Stimulated activated CD8-positive, alpha-beta memory T cell treated with anti-CD3 and anti-CD28 coated beads, Interleukin-4, amount 100 ng/mL, for 1 hour (primary cell): ENCODE results near the gene NCKAP5L.
A peak's percentile ranks its signal among the peaks of the same experiment; 100 is the strongest.
"Not testable (repeated sequence)": the region's sequence is repeated elsewhere in the genome, so short reads cannot be mapped to it uniquely, and the experiment has no call there.

ENCODE experiments used
- DNase-seq, 2 donors: peaks; one replicate each; pipeline ENCODE4 v3.0.0-alpha.2; 2020; ENCODE audit warnings: low read depth in 2 of 2, low spot score in 1 of 2

Gene NCKAP5L, protein sequence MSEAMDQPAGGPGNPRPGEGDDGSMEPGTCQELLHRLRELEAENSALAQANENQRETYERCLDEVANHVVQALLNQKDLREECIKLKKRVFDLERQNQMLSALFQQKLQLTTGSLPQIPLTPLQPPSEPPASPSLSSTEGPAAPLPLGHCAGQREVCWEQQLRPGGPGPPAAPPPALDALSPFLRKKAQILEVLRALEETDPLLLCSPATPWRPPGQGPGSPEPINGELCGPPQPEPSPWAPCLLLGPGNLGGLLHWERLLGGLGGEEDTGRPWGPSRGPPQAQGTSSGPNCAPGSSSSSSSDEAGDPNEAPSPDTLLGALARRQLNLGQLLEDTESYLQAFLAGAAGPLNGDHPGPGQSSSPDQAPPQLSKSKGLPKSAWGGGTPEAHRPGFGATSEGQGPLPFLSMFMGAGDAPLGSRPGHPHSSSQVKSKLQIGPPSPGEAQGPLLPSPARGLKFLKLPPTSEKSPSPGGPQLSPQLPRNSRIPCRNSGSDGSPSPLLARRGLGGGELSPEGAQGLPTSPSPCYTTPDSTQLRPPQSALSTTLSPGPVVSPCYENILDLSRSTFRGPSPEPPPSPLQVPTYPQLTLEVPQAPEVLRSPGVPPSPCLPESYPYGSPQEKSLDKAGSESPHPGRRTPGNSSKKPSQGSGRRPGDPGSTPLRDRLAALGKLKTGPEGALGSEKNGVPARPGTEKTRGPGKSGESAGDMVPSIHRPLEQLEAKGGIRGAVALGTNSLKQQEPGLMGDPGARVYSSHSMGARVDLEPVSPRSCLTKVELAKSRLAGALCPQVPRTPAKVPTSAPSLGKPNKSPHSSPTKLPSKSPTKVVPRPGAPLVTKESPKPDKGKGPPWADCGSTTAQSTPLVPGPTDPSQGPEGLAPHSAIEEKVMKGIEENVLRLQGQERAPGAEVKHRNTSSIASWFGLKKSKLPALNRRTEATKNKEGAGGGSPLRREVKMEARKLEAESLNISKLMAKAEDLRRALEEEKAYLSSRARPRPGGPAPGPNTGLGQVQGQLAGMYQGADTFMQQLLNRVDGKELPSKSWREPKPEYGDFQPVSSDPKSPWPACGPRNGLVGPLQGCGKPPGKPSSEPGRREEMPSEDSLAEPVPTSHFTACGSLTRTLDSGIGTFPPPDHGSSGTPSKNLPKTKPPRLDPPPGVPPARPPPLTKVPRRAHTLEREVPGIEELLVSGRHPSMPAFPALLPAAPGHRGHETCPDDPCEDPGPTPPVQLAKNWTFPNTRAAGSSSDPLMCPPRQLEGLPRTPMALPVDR (N-terminal part only)

DNA sequence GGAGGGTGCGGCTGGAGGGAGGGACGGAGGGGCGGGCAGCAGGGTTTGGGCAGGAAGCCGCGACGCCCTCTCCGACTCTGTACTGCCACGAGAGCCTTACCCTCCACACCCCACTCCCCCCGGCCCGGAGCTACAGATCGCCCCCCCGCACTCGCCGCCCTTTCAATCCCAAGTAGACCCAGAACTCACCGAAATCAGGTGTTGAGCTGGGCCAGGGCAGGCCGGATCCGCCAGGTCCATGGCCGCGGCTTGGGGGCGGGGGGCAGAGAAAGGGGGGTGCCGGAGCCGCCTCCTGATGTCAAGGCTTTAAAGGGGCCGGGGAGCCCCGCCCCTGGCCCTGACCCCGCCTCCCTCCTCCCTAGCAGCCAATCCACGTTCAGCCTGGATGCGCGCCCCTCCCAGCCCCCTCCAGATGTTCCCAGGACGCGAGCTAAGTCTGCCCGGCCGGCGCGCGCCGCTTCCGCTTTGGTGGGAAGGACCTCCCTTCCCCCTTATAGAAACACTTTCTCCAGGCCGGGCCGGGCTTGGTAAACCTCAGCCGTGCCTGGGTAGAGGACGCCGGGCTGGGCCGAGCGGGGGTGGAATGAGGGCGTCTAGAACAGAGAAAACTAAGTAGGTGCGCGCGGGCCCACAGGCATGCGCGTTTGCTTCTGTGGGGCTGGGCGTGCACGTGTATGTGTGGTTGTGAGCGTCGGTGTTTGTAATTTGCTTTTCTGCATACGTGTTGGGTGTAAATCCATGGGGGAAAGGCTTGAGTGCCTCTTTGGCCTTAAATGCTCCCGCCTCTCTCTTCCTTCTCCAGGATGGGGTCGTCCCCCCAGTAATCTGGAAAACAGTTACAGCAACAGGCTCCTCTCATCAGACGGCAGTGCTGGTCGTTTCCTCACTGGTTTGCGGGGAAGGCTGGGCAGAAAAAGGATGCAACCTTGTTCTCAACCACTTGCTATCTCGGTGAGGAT, at the start of gene NCKAP5L:
Gene NCKAP5L (minus strand): TSS at position 281 of the 959 bp plus-strand sequence. CDS start 24,369 bp downstream, outside the sequence.
- DNase-seq, result peak; percentile 85 to 89

DNA sequence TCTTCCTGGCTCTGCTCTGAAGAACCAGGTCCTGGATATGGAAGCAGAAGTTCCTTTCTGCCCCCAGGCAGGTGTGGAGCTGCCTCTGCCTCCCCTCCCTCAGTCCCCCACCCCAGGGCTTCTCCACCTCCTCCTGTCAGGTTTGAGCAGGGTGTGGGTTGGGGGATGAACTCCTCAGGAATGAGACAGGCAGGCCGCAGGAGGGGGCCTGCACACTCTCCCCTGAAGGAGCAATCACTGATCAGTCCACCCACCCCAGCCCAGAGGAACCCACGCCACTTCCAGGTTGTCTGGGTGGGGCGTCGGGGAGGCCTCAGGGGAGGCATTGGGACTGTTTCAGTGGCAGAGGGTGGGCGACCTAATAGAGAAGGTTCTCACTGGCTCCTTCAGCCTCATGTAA, 48.9 kb upstream of the NCKAP5L start:
- DNase-seq, result no peak

DNA sequence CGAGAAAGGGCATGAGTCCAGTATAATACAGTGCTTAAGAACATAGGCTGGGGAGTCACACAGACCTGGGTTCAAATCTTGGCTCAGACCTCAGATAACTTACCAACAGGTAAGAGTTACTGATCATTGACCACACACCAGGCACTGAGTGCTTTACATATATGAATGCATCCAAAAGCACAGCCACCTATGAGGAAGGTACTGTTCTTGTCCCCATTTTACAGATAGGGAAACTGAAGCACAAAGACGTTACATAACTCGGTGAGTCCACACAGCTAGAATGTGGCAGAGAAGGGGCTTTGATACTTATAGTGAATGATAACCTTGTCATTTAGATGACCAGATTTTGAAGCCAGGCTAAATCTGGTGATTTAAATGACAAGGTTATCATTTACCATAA, 47.9 kb upstream of the NCKAP5L start:
- DNase-seq, result no peak

DNA sequence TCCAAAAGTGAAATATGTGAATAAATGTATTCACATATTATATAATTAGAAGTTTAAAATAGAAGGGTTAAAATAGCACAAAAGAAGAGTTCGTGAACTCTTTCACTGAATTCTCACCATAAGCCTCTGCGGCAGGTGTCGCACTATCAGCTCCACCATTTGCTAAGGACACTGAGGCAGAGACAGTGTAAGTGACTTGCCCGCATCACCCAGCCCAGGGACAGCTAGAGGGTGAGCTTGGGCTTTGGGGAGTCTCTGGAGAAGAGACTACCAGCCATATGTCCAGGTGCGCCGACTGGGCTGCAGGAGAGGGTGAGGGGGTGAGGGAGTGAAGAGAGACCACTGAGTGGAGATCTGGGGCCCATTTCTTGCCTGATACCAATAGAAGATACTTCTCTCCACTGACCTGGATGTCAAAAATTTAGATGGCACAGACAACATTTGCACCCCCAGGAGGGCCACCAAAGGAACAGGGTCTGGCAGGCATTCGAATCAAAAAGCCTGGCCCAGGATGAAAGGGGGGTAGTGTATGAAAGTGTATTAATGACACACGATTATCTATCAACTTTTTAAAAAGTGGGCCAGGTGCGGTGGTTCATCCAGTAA, 47.0 kb upstream of the NCKAP5L start:
- no peak for DNase-seq

DNA sequence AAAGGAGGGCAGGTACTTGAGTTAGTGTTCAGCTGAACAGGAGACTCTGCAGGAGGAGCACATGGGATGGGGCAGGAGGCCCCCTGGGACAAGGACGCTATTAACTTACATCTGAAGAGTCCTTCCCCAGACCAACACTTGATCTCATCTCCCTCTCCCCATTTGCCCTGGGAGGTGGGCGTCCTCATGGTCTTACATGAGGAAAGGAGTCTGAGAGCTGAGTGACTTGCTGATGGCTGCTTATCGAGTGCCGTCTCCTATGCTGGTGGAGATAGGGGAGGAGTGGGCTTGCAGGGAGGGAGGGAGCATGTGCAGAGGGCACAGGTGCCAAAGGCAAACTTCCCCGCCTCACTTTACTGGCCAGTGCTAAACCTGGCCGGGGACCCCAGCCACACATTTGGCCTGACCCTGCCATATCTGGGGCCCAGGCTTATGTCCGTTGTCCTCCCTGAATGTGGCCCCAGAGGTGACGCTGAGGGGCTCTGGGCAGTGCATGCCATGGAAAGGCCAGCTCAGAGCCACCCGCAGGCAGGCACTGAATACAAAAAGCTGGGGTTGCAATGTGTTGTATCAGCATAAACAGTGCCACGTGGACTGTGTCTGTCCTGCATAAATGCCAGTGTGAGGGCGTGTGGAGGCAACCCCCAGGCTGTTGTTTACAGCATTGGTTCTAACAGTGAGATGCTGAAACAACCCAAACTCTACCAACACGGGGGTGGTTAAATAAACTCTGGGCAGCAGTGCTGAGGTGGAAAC, 46.1 kb upstream of the NCKAP5L start:
- no peak for DNase-seq

DNA sequence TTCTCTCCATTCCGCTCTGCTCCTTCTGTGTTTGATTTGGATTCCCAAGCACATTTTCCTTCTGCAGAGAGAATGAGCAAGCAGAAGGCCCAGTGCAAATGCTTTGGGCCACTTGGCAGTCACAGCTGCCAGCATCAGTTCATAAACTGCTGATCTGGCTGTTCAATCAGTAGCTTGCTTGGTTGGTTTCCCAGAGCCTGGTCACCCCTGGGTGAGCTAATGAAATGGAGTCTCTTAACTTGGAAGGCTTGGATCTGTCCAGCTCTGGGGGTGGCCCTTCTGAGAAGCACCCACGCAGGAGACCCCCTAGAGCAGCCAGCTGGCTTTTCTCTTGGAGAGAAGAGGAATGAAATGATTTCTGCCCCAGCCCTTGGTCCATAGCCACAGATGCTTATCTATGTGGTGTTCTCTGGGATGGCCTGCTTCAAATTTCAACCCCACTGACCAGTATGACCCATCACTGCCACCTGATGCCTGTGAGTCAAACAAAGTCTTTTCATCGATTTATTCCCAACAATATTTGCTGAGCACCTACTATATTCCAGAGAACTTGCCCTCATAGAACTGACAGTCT, 45.2 kb upstream of the NCKAP5L start:
- DNase-seq, result no peak

DNA sequence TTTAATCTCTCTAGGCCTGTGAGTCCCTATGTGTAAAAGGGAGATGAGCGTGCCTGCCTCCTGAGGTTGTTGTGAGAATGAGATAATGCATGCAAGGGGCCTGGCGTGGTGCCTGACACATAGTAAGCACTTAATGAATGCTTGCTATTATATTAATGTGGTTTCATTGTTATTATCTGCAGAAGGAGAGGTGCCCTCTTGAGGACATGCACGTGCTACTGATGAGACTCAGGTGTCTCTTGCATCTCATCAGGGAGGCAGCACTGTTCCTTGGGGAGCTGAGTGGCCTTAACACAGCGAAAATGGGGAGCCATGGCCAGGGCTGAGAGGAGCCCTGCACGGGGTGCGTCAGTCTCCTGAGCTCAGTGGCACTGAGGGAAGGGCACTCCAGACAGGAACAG, 44.6 kb upstream of the NCKAP5L start:
- DNase-seq, result no peak

DNA sequence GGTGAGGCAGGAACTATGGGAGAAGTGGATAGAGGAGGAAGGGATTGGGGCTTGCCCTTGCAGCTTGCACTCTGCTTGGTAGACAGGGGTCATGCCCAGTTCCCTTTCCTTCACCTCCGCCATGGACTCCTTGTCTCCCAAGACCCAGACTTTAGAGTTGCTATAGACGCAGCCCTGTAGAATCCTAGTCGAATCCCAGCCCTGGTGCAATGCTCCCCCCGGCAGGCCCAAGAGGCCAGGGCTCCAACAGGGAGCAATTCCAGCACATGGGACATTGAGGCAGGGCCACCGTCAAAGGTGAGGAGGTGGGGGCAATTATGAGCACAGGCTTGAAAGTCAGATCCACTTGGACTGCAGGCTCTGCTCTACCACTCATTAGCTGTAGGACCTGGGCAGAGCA, 44.2 kb upstream of the NCKAP5L start:
- DNase-seq, result no peak

DNA sequence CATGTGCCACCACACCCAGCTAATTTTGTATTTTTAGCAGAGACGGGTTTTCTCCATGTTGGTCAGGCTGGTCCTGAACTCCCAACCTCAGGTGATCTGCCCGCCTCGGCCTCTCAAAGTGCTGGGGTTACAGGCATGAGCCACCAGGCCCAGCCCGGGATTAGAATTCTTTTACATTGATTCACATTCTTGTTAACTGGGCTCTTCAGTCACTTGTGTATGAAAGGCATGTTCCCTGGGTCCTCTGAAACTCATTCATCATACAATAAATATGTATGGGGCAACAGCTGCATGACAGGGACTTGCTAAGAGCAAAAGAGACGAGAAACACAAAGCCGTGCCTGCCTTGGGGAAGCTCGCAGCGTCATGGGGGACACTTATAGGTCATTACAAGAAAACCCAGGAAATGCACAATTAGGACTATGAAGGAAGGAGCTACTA, 43.6 kb upstream of the NCKAP5L start:
- not testable (repeated sequence) for DNase-seq

DNA sequence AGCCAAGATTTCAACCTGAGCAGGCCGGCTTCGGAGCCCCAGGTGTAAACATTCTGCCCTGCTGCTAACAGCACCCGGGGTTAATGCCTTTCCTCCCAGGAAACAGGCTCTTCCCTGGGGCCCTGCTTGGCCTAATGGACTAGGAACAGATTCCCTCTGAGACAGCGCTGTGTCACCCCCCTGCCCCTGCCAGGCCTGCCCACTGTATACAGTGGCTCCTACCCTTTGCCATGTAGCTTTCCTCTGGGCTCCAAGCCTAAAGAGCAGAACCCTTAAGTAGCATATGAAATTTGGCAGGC, 43.0 kb upstream of the NCKAP5L start:
- DNase-seq, result no peak

DNA sequence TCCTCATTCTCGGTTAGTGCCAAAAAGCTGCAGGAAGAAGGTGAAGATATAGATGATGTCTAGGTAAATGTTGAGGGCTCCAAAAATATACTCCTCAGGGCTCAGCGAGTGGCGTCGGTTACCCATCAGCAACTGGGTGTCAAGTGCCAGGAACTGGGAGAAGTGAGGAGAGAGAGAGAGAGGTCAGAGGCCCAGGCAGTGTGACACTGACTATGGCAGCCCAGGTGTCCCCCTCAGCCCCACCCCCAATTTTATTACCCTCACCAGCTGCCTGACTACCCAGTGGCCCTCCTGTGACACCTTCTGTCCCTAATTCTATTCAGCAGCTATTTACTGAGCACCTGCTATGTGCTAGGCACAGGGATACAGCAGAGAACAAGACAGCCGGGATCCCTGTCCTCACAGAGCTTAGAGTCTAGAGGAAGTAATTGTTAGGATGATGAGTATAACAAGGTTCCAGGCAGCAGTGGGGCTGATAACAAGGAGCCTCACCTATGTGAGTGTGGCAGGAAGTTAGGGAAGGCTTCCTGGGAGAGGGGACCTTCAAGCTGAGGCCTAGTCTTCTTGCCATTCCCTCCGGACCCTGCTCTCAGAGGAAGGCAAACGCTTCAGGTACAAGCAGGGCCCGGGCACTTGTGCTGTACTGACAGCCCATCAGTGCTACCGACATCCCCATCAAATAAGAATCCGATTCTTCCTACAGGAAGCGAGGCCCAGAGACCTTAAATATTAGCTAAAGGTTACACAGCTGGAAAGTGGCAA, 42.5 kb upstream of the NCKAP5L start:
- no peak for DNase-seq

DNA sequence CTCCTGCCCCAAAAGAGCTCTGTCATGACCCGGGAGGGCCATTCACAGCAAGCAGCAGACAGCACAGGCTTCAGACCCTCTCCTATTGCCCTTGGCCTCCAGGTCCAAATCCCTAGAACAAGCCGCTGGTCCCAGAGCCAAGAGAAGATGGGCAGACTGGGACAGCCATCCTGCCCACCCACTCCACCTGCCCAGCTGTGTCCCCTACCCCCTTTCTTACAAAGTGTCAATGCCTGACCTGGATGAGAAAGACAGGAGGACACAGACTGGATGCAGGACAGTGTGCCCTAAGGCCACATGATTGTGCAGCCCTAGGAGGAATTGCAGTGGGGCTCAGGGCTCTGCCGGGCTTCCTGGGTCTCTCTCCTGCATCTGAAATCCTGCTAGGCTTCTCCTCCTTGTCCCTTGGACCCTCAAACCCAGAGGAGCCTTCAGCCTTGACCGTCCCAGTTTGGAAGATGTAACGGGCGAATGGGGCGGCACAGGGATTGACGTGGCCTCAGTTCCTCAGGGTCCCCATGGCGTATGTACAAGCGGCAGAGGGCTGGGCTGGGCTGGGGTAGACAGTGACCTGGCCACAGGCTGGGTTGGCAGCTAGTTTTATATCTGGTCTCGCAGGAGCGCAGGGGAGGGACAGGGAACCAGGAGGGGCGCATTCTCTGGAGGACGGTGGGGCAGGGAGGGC, 41.7 kb upstream of the NCKAP5L start:
- no peak for DNase-seq

DNA sequence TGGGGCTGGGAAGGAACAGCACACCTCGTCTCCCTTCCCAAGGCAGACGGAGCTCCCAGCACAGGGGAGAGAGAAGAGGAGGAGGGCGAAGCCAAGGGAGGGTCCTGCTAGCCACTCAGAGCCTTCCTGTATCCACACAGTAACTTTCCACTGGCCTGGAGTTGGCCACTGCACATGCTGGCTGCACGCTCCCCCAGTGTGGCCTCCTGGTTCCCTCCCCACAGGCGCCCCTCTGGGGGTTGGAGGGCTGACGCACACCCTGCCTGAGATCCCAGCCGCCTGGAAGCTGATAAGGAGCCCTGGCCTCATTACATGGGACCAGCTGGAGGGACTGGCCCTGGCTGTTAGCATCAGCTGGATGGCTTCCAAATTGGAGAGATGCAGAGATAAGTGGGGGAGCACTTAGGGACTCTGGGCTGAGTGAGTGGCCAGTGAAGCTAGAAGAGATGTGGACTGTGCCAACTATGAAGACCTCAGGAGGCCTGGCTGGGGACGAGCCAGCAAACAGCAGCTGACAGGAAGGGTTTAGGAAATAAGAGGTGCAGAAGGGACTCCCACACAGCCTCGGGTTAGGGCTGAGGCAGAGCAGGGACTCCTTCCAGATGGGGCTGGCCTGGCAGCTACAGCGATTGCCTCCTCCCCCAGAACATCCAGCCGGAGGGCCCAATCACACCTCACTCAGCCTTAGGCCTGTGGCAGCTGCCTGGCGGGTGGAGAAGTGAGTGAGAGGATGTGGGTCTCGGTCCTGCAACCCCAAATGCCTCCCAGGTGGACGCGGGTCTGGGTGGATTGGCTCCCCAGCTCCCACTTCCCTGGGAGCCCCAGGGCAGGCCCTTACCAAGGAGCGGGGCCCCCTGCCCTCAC, 41.0 kb upstream of the NCKAP5L start:
- no peak for DNase-seq

DNA sequence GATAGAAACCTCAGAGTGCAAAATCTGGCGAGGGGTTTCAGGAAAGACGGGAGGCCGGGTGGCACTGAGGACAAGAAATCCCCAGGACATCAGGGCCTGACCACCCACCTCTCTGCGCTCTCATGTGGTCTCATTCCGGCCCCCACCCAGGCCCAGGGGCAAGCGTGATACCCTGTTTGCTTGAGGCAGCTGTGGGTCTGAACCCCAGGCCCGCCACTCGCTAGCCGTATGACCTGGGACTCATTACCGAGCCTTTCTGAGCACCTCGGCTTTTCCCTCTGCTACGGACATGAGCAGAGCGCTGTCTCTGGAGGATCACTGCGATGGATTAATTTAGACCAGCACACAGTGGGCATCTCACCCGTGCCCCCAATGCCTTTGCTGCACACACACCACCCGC, 40.2 kb upstream of the NCKAP5L start:
- DNase-seq, result no peak

DNA sequence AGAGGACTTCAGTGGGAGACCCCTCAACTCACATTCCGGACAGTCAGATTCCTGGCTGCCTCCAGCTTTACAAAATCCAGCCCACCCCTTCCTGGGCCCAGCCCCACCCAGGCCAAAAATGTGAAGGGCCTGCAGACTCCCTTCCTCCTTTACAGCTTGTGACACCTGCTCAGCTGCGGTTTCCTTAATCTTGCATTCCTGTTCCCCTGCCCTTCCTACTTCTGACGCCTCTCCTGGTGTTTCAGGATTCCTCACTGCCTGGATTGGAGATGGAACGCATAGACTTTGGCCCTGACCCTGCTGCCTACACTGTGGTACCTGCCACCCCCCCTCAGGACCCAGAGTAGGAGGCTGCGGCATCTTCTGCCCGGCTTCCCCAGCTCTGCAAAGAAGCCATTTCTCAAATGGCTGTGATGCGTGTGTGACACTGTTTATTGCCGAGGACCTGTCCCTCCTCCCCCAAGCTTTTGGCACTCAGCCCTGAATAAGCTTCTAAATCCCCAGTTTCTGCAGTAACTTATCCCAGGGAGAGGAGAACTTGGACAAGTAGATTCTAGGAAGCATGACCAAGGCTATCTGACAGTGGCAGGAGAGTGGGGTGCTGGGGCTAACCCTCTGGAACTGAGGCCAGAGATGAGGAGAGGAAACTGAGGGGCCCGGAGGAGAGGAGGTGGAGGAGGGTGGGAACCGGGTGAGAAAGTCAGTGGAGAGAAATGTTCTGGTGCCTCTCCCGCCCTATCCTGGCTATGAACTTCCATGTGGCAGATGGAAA, 39.5 kb upstream of the NCKAP5L start:
- DNase-seq, result no peak
